Measurements from ENCODE around the gene PRUNE2.
A peak's percentile ranks its signal among the peaks of the same experiment; 100 is the strongest.

PRUNE2 gene

DNA sequence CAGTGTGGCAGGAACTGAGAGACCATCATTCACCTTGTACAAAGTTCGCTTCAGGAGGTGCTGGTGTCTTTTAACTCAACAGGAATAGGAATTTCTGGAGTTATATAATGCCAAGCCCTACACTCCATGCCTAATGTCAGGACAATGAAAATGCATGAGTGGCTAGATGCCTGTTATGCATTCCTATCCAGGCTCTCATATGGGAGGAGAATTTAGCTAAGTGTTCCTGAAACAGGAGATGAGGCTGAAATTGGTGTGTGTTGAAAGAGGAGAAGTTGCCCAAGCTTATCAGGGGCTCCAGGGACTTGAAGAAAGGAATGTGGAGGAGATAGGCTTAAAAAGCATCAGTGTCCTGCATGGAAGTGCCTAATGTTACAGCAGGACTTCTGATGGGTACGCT is 26.8 kb upstream of the PRUNE2 start:
- Histone ChIP-seq H3K79me1 (ENCODE audit: low read length) (no peaks in the 10 kb centered on the region), H4K5ac (ENCODE audit: low read length) (no peak overlapping the region)
- WGBS (ENCODE audit: extremely low coverage, insufficient coverage, low lambda C conversion rate) = no CpG with 5 or more reads among the region's 2 CpGs

DNA sequence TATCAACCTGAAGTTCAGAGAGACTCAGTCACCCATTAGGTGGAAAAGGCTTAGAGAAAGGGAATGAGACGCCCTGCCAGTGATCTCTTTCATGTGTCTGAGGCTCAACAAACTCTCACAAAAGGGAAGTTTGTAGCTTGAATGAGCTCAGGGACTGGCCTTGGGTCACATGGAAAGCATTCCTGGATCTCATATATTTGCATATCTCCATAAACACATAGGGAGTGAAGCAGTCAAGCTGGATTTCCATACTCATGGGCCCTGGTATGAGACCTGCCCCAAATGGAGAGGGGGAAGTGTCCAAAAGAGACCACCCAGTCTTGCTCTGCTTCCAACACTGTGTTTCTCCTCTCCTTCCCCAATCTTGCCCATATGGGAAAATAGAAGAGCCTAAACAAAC is 26.4 kb upstream of the PRUNE2 start:
- H3K27ac ChIP-seq (ENCODE audit: low read depth, low read length) = no peak overlapping the region
- H2AK5ac ChIP-seq (ENCODE audit: low read length) = no peak overlapping the region
- no peak overlapping the region for H2BK120ac ChIP-seq (ENCODE audit: low read depth, low read length)
- no peaks in the 10 kb centered on the region for H3K4me1 ChIP-seq (ENCODE audit: control insufficient read depth, low read depth, low read length)
- H3K9ac ChIP-seq (ENCODE audit: low read length) = no peak overlapping the region
- no peaks in the 10 kb centered on the region for H3K27me3 ChIP-seq (ENCODE audit: insufficient read depth, low read length, poor library complexity)
- no peak overlapping the region for H4K5ac ChIP-seq (ENCODE audit: low read length)
- H3K79me1 ChIP-seq (ENCODE audit: low read length) = no peaks in the 10 kb centered on the region
- no peak overlapping the region for H2BK15ac ChIP-seq (replicated peaks; ENCODE audit: low read depth)
- H4K8ac ChIP-seq (ENCODE audit: low read depth, low read length) = no peak overlapping the region
- no CpG with 5 or more reads among the region's 1 CpG for WGBS (ENCODE audit: extremely low coverage, insufficient coverage, low lambda C conversion rate)
- H3K36me3 ChIP-seq (ENCODE audit: control insufficient read depth, insufficient read depth, low read length) = no peaks in the 10 kb centered on the region
- H3K4ac ChIP-seq (ENCODE audit: low read depth, low read length) = no peak overlapping the region
- H3K18ac ChIP-seq (ENCODE audit: low read length) = no peak overlapping the region
- no peak overlapping the region for H3K4me2 ChIP-seq (ENCODE audit: low read length)
- no peak overlapping the region for H3K23ac ChIP-seq (ENCODE audit: low read length)
- no peak overlapping the region for H2BK5ac ChIP-seq (ENCODE audit: low read length)
- no peaks in the 10 kb centered on the region for H3K79me2 ChIP-seq (ENCODE audit: control insufficient read depth, insufficient read depth, low read length)
- DNase-seq = no peak
- no peak overlapping the region for H3K4me3 ChIP-seq (ENCODE audit: low read length)
- no peak overlapping the region for H3K56ac ChIP-seq (ENCODE audit: low read length)

More for the DNA sequence above, 26.8 kb upstream of the PRUNE2 start:
- Histone ChIP-seq H3K56ac (ENCODE audit: low read length) (no peak overlapping the region), H2BK120ac (ENCODE audit: low read depth, low read length) (no peak overlapping the region), H3K4me2 (ENCODE audit: low read length) (no peak overlapping the region), H2AK5ac (ENCODE audit: low read length) (no peak overlapping the region), H3K18ac (ENCODE audit: low read length) (no peak overlapping the region), H3K4me3 (ENCODE audit: low read length) (no peak overlapping the region), H3K4me1 (ENCODE audit: control insufficient read depth, low read depth, low read length) (no peaks in the 10 kb centered on the region), H4K8ac (ENCODE audit: low read depth, low read length) (no peak overlapping the region), H2BK15ac (replicated peaks; ENCODE audit: low read depth) (no peak overlapping the region), H3K23ac (ENCODE audit: low read length) (no peak overlapping the region), H3K9ac (ENCODE audit: low read length) (no peak overlapping the region), H3K79me2 (ENCODE audit: control insufficient read depth, insufficient read depth, low read length) (no peaks in the 10 kb centered on the region), H2BK5ac (ENCODE audit: low read length) (no peak overlapping the region), H3K36me3 (ENCODE audit: control insufficient read depth, insufficient read depth, low read length) (no peaks in the 10 kb centered on the region), H3K27ac (ENCODE audit: low read depth, low read length) (no peak overlapping the region), H3K4ac (ENCODE audit: low read depth, low read length) (no peak overlapping the region), H3K27me3 (ENCODE audit: insufficient read depth, low read length, poor library complexity) (no peaks in the 10 kb centered on the region)
- DNase-seq = peak; percentile 11

DNA sequence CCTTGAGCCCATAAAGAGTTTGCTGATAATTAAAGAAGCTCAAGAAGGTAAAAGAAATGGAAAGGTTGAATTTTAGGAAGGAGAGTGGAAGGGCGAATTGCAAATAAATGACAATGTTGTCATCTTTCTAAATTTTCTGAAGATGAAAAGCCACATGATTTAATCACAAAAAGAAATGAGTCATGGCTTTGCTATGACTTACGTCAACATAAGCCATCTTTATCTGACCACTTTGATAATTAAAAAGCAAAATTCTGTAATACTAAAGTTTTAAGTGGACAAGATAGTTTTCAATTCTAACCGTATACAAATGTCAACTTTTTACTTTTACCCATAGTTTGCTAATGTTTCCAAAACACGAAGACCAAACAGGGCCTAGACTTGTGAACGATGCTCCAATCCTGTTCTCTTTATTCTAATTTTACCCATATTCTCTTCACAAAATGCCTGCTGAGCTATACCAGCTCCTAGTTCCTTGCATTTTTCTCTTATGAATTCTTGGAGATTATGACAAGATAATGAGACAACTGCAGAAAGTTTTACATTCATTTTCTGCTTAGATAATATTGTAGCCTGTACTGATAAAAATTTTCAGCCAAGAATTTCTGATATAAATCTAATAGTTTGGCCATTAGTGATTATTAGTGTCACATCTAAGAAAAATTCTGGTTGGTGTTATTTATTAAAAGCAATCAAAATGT is 21.8 kb upstream of the PRUNE2 start:
- Histone ChIP-seq H3K4me3 (ENCODE audit: low read length) (no peak overlapping the region), H3K23ac (ENCODE audit: low read length) (no peak overlapping the region), H2AK5ac (ENCODE audit: low read length) (no peak overlapping the region), H3K27ac (ENCODE audit: low read depth, low read length) (no peak overlapping the region), H3K4me1 (ENCODE audit: control insufficient read depth, low read depth, low read length) (no peaks in the 10 kb centered on the region), H3K79me2 (ENCODE audit: control insufficient read depth, insufficient read depth, low read length) (no peaks in the 10 kb centered on the region), H2BK120ac (ENCODE audit: low read depth, low read length) (no peak overlapping the region), H4K5ac (ENCODE audit: low read length) (no peak overlapping the region), H2BK15ac (replicated peaks; ENCODE audit: low read depth) (no peak overlapping the region), H3K36me3 (ENCODE audit: control insufficient read depth, insufficient read depth, low read length) (no peaks in the 10 kb centered on the region), H3K4me2 (ENCODE audit: low read length) (no peak overlapping the region), H3K9ac (ENCODE audit: low read length) (no peak overlapping the region), H2BK5ac (ENCODE audit: low read length) (no peak overlapping the region), H3K18ac (ENCODE audit: low read length) (no peak overlapping the region), H3K56ac (ENCODE audit: low read length) (no peak overlapping the region), H3K4ac (ENCODE audit: low read depth, low read length) (no peak overlapping the region), H4K8ac (ENCODE audit: low read depth, low read length) (no peak overlapping the region), H3K79me1 (ENCODE audit: low read length) (no peaks in the 10 kb centered on the region), H3K27me3 (ENCODE audit: insufficient read depth, low read length, poor library complexity) (no peaks in the 10 kb centered on the region)
- no peak for DNase-seq
- WGBS (ENCODE audit: extremely low coverage, insufficient coverage, low lambda C conversion rate) = 100% methylated on average over 1 of the region's 5 CpGs

DNA sequence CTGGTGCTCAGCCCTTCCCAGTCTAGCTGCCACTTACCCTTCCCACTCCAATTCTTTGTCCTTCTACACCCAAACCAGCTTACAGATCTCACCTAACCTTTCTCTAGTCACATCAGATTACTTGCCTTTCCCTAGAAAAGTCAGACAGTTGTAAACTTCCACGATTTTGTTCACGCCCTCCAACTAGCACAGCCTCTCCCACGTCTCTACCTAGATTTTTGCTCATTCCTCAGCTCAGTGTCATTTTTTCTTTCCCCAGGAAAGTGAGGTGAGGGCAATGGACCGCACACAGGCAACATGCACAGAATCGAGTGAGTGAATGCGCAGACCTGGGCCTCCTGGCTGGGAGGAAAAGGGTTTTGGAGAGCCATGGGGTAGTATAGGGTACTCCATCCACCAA is 20.9 kb upstream of the PRUNE2 start:
- H2BK5ac ChIP-seq (ENCODE audit: low read length) = no peak overlapping the region
- H3K9ac ChIP-seq (ENCODE audit: low read length) = no peak overlapping the region
- no peak overlapping the region for H3K27ac ChIP-seq (ENCODE audit: low read depth, low read length)
- DNase-seq = no peak
- H3K4me1 ChIP-seq (ENCODE audit: control insufficient read depth, low read depth, low read length) = no peaks in the 10 kb centered on the region
- H3K36me3 ChIP-seq (ENCODE audit: control insufficient read depth, insufficient read depth, low read length) = no peaks in the 10 kb centered on the region
- no peak overlapping the region for H3K18ac ChIP-seq (ENCODE audit: low read length)
- no peak overlapping the region for H2BK120ac ChIP-seq (ENCODE audit: low read depth, low read length)
- no peak overlapping the region for H3K56ac ChIP-seq (ENCODE audit: low read length)
- no peak overlapping the region for H2BK15ac ChIP-seq (replicated peaks; ENCODE audit: low read depth)
- no CpG with 5 or more reads among the region's 6 CpGs for WGBS (ENCODE audit: extremely low coverage, insufficient coverage, low lambda C conversion rate)
- no peak overlapping the region for H4K5ac ChIP-seq (ENCODE audit: low read length)
- no peak overlapping the region for H4K8ac ChIP-seq (ENCODE audit: low read depth, low read length)
- H3K4ac ChIP-seq (ENCODE audit: low read depth, low read length) = no peak overlapping the region
- H3K79me2 ChIP-seq (ENCODE audit: control insufficient read depth, insufficient read depth, low read length) = no peaks in the 10 kb centered on the region
- H3K79me1 ChIP-seq (ENCODE audit: low read length) = no peaks in the 10 kb centered on the region
- no peaks in the 10 kb centered on the region for H3K27me3 ChIP-seq (ENCODE audit: insufficient read depth, low read length, poor library complexity)
- no peak overlapping the region for H3K4me2 ChIP-seq (ENCODE audit: low read length)
- H2AK5ac ChIP-seq (ENCODE audit: low read length) = no peak overlapping the region
- no peak overlapping the region for H3K23ac ChIP-seq (ENCODE audit: low read length)
- H3K4me3 ChIP-seq (ENCODE audit: low read length) = no peak overlapping the region

DNA sequence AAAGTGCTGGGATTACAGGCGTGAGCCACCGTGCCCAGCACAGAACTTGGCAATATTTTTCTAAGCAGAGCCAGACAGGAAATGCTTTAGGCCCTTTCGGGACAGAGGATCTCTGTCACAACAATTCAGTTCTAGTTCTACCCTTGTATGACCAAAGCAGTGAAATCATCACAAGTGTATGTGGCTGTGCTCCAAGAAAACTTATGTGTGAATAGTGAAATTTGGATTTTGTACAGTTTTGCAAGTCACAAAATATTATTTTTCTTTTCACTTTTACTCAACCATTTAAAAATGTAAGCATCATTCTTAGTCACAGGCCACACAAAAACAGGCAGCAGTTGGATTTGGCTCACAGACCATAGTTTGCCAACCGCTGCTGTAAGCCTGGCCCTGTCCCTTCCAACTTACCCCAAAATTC is 20.4 kb upstream of the PRUNE2 start:
- H2AK5ac ChIP-seq (ENCODE audit: low read length) = no peak overlapping the region
- no peak for DNase-seq
- no peak overlapping the region for H2BK5ac ChIP-seq (ENCODE audit: low read length)
- H3K79me1 ChIP-seq (ENCODE audit: low read length) = no peaks in the 10 kb centered on the region
- no peaks in the 10 kb centered on the region for H3K36me3 ChIP-seq (ENCODE audit: control insufficient read depth, insufficient read depth, low read length)
- H2BK15ac ChIP-seq (replicated peaks; ENCODE audit: low read depth) = no peak overlapping the region
- no peak overlapping the region for H3K27ac ChIP-seq (ENCODE audit: low read depth, low read length)
- no peak overlapping the region for H3K56ac ChIP-seq (ENCODE audit: low read length)
- no peak overlapping the region for H3K9ac ChIP-seq (ENCODE audit: low read length)
- H3K27me3 ChIP-seq (ENCODE audit: insufficient read depth, low read length, poor library complexity) = no peaks in the 10 kb centered on the region
- no peak overlapping the region for H4K8ac ChIP-seq (ENCODE audit: low read depth, low read length)
- H3K18ac ChIP-seq (ENCODE audit: low read length) = no peak overlapping the region
- no peak overlapping the region for H4K5ac ChIP-seq (ENCODE audit: low read length)
- no peak overlapping the region for H3K4ac ChIP-seq (ENCODE audit: low read depth, low read length)
- H3K79me2 ChIP-seq (ENCODE audit: control insufficient read depth, insufficient read depth, low read length) = no peaks in the 10 kb centered on the region
- no peak overlapping the region for H3K4me3 ChIP-seq (ENCODE audit: low read length)
- no peaks in the 10 kb centered on the region for H3K4me1 ChIP-seq (ENCODE audit: control insufficient read depth, low read depth, low read length)
- no peak overlapping the region for H3K23ac ChIP-seq (ENCODE audit: low read length)
- H3K4me2 ChIP-seq (ENCODE audit: low read length) = no peak overlapping the region
- no peak overlapping the region for H2BK120ac ChIP-seq (ENCODE audit: low read depth, low read length)
- no CpG with 5 or more reads among the region's 4 CpGs for WGBS (ENCODE audit: extremely low coverage, insufficient coverage, low lambda C conversion rate)

DNA sequence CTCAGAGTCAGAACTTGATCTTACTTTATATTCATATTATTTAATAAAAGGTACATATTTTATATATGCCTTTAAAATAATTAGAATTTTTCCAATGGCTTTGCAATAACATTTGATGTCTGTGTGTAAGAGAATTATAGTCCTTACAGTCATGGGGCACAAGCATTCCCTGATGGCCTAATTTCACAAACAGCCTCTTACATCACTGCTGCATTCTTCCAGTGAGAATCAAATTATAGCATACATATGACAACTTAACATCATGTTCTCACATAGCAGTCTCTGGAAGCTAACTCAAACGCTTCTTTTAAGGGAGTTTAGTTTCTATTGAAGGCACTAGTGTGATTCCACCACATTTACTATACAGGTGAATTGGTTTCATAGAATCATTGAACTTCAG is 15.3 kb upstream of the PRUNE2 start:
- H2BK15ac ChIP-seq (replicated peaks; ENCODE audit: low read depth) = no peak overlapping the region
- WGBS (ENCODE audit: extremely low coverage, insufficient coverage, low lambda C conversion rate) = no CpG with 5 or more reads among the region's 1 CpG

More for the DNA sequence above, 15.3 kb upstream of the PRUNE2 start:
- no peaks in the 10 kb centered on the region for H3K36me3 ChIP-seq (ENCODE audit: control insufficient read depth, insufficient read depth, low read length)
- no peak for DNase-seq
- no peaks in the 10 kb centered on the region for H3K79me1 ChIP-seq (ENCODE audit: low read length)
- H3K79me2 ChIP-seq (ENCODE audit: control insufficient read depth, insufficient read depth, low read length) = no peaks in the 10 kb centered on the region
- H3K4me3 ChIP-seq (ENCODE audit: low read length) = no peak overlapping the region
- no peaks in the 10 kb centered on the region for H3K4me1 ChIP-seq (ENCODE audit: control insufficient read depth, low read depth, low read length)
- H3K56ac ChIP-seq (ENCODE audit: low read length) = no peak overlapping the region
- no peak overlapping the region for H4K5ac ChIP-seq (ENCODE audit: low read length)
- H3K4ac ChIP-seq (ENCODE audit: low read depth, low read length) = no peak overlapping the region
- no peak overlapping the region for H3K9ac ChIP-seq (ENCODE audit: low read length)
- H3K23ac ChIP-seq (ENCODE audit: low read length) = no peak overlapping the region
- H2AK5ac ChIP-seq (ENCODE audit: low read length) = no peak overlapping the region
- no peak overlapping the region for H3K4me2 ChIP-seq (ENCODE audit: low read length)
- no peak overlapping the region for H2BK120ac ChIP-seq (ENCODE audit: low read depth, low read length)
- no peak overlapping the region for H3K27ac ChIP-seq (ENCODE audit: low read depth, low read length)
- H3K18ac ChIP-seq (ENCODE audit: low read length) = no peak overlapping the region
- H2BK5ac ChIP-seq (ENCODE audit: low read length) = no peak overlapping the region
- no peak overlapping the region for H4K8ac ChIP-seq (ENCODE audit: low read depth, low read length)
- no peaks in the 10 kb centered on the region for H3K27me3 ChIP-seq (ENCODE audit: insufficient read depth, low read length, poor library complexity)
